HG03064 (cell line): ENCODE measurements around the gene CLCN2.

Experiments
- ATAC-seq: cut with Tn5 transposase; IDR thresholded peaks from one replicate; pipeline ENCODE4 v1.9.1; 2021; ENCODE audit warnings: low read depth; ENCODE audit not compliant: unreplicated experiment

CLCN2 gene

GRCh38 chr3:184361932-184362667, 695 bp upstream of the CLCN2 start:
- ATAC-seq, result no peak

GRCh38 chr3:184360929-184361531, 375 bp downstream of the CLCN2 start:
- ATAC-seq, result peak; percentile 1

- ATAC-seq, result no peak
Observed at GRCh38 chr3:184360070-184360928, 1.1 kb downstream of the CLCN2 start.

GRCh38 chr3:184359610-184360009, 1.8 kb downstream of the CLCN2 start:
- no peak for ATAC-seq

- ATAC-seq, result no peak
Observed at GRCh38 chr3:184358921-184359350, 2.5 kb downstream of the CLCN2 start.

GRCh38 chr3:184358124-184358767, 3.2 kb downstream of the CLCN2 start:
- no peak for ATAC-seq

- ATAC-seq, result no peak
Observed at GRCh38 chr3:184357248-184358123, 3.9 kb downstream of the CLCN2 start.

GRCh38 chr3:184355261-184356040, 6.0 kb downstream of the CLCN2 start:
- no peak for ATAC-seq

- ATAC-seq, result no peak
Observed at GRCh38 chr3:184354754-184355153, 6.7 kb downstream of the CLCN2 start.

GRCh38 chr3:184354121-184354728, 7.2 kb downstream of the CLCN2 start:
- no peak for ATAC-seq

GRCh38 chr3:184353546-184353941, 7.9 kb downstream of the CLCN2 start:
- no peak for ATAC-seq

- no peak for ATAC-seq
Observed at GRCh38 chr3:184352897-184353545, 8.4 kb downstream of the CLCN2 start.

GRCh38 chr3:184352149-184352785, 9.1 kb downstream of the CLCN2 start:
- ATAC-seq, result no peak

GRCh38 chr3:184351511-184352148, 9.8 kb downstream of the CLCN2 start:
- no peak for ATAC-seq

GRCh38 chr3:184350618-184351017, 10.8 kb downstream of the CLCN2 start:
- no peak for ATAC-seq

GRCh38 chr3:184349563-184350470, 11.6 kb downstream of the CLCN2 start:
- ATAC-seq, result no peak
